GM19452 (cell line): ENCODE measurements around the gene METTL25.

ENCODE experiments used
- ATAC-seq: cut with Tn5 transposase; IDR thresholded peaks from one replicate; pipeline ENCODE4 v1.9.1; 2021; ENCODE audit not compliant: unreplicated experiment

METTL25 gene

GRCh38 chr12:82400819-82401218 lies 42.5 kb downstream of the METTL25 start:
- no peak for ATAC-seq

GRCh38 chr12:82406651-82407050 lies 48.3 kb downstream of the METTL25 start:
- ATAC-seq: no peak

GRCh38 chr12:82407481-82407880 lies 49.2 kb downstream of the METTL25 start:
- no peak for ATAC-seq

- ATAC-seq: no peak
Observed at GRCh38 chr12:82408844-82409243, 50.5 kb downstream of the METTL25 start.

GRCh38 chr12:82411546-82412230 lies 53.4 kb downstream of the METTL25 start:
- ATAC-seq: no peak

DNA sequence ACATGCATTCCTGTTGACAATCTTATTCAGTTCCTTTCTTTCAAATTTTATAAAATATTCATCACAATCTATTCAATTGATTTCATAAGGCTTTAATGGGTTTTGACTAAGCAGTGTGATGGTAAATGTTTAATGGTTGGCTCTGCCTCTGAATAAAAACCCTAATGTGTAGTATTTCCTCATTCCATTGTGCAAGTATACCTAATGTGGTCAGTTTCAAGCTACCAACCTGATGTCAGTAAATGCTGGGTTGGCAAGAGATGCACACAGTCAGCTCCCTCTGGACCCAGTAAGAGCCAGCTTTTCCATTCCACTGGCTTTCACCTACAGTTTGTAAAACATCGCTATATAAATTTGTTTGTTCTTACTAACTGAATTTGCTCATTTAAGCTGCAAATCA lies 53.9 kb downstream of the METTL25 start:
- ATAC-seq: no peak

- no peak for ATAC-seq
Observed at GRCh38 chr12:82414044-82414443, 55.7 kb downstream of the METTL25 start.

- no peak for ATAC-seq
Observed at GRCh38 chr12:82414926-82415325, 56.6 kb downstream of the METTL25 start.

- no peak for ATAC-seq
Observed at GRCh38 chr12:82415402-82415801, 57.1 kb downstream of the METTL25 start.

- ATAC-seq: no peak
Observed at GRCh38 chr12:82425241-82425640, 66.9 kb downstream of the METTL25 start.

- ATAC-seq: no peak
Observed at GRCh38 chr12:82426081-82426480, 67.8 kb downstream of the METTL25 start.

GRCh38 chr12:82426586-82426985 lies 68.3 kb downstream of the METTL25 start:
- ATAC-seq: no peak

GRCh38 chr12:82430541-82431145 lies 72.3 kb downstream of the METTL25 start:
- no peak for ATAC-seq

DNA sequence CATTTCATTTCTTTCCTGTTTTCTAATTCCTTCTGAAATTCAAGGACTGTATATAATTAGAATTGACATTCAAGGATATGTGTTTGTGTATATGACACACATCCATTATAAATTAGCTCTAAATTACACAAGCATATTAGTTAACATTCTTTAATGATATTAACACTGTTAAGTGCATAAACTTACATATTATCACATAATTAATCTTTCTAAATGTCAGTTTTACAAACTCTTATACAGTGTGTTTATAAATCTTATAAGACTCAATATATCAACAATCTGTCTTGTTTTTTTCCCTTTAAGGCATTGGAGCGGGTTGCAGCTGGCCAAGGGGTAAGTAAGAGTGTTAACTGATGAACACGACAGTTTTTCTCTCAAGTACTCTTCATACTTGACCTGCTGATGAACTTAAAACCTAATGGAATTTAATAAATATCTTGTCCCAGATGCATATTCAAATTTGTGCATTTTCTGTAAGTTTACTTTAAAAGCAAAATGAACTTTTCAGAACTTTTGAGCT lies 76.1 kb downstream of the METTL25 start:
- ATAC-seq: no peak

GRCh38 chr12:82436354-82436753 lies 78.0 kb downstream of the METTL25 start:
- no peak for ATAC-seq

- ATAC-seq: no peak
Observed at GRCh38 chr12:82437744-82438143, 79.4 kb downstream of the METTL25 start.

- no peak for ATAC-seq
Observed at GRCh38 chr12:82438356-82438755, 80.0 kb downstream of the METTL25 start.

DNA sequence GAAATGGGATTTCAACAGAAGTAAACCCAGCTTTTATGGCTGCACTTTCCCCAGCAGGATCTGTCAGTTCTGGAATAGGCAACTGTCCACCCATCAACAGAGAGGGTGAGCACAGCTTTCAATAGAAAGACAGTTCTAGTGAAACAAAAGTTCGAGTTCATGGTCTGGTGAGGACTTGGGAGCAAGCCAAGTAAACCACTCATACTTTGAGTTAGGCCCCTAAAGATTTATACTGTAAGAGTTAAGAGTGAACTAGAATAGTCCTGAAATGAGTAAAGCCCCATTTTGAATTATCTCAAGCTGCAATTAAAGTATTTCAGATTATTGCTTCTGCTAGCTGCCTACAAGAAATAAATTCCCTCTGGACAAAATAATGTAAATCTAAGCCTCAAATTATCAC lies 82.6 kb downstream of the METTL25 start:
- ATAC-seq: no peak

DNA sequence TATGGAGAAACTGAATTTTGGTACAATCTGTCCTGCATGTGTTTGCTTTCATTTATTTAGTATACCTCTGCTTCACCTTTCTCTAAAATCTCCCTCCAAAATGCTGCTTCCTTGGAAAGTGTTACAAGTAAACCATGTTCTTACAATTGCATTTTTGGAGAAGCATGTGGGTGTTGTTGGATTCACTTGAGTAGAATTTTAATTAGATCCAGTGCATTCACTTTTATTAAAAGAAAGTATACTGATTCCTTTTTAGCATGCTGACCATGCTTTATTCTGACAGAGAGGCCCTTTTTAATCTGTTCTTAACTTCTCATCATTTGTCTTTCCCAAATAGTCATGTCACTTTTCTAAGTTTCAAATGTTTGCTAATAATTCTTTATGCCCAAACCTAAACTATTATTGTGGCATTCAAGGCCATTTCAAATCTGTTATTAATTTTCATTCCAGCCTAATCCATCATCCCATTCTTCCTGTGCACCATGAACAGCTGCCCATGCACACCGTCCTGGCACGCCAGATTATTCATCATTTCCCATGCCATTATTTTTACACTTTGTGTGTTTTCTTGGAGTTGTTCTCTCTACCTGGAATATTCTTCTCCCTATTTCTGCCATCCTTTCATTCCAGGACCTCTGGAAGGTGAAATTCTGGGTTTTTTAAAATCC lies 90.7 kb downstream of the METTL25 start:
- no peak for ATAC-seq

DNA sequence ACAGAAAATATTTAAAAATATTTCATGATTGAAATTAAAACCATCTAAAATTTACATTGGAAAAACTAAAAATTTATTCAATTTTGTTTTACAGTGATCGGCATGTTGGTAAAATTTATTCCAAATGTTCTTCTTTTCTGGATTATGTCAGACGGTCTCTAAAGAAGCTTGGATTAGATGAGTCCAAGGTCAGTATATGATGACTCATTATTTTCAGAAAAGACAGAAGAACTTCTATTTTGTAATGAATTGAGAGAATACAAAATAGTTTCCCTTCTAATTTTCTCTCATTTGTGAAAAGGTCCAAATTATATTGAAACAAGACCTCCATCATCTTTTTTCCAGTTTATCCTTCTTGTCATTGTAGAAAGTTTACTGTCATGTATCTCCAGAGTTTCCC lies 98.3 kb downstream of the METTL25 start:
- no peak for ATAC-seq

DNA sequence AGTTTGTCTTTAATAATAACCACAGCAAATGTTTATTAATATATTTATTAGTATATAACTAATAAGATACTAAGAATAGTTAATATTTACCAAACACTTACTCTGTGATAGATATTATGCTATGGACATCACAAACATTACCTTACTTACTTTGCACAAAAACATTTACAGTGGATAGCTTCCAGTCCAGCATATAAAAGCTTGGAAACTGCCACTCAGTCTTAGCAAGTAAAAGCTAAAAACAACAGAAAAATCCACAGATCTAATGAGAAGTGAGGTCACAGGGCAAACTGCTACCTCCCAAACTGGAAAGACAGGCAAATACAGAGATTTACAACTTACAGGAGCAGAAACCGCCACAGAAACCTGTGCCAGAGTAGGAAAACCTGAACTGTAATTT lies 99.8 kb downstream of the METTL25 start:
- no peak for ATAC-seq

DNA sequence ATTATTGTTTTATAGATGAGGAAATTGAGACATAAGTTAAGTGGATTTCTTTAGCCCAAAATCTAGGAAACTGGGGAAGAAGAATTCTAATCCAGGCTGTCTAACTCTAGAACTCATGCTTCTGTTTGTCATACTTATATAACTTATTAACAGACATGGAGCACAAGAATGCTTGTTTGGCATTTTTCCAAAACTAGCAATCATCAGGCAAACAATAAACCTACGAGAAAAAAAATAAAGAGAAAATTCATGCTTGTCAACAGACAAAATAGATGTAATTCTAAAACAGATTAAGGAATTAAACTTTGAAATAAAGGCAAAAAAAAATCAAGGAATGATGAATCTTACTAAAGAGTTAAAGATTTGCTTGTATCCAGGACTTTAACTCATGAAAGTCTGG lies 103.1 kb downstream of the METTL25 start:
- no peak for ATAC-seq
